Natural killer cell treated with Interleukin-12 subunit alpha and Interleukin-12 subunit beta and Interleukin-15 and Interleukin-18, amount 100 ng/mL, for 72 hours (primary cell): ENCODE results near the gene MAFF. TPM values are rescaled to one million over a fixed set of nuclear protein-coding genes. Genes with fewer than 3 reads are reported as not detected.

ENCODE experiments used
- ATAC-seq, 2 donors: fragments of 150-1000 bp; cut with Tn5 transposase in 1 of 2; sonication (Bioruptor Pico), chemical (Tn5 transposase) in 1 of 2; 2 replicates each; pipeline ENCODE4 v1.10.0; 2021
- DNase-seq: peaks from one replicate; pipeline ENCODE4 v3.0.0; 2022; ENCODE audit warnings: low spot score
- H3K27ac Mint-ChIP-seq, 2 donors: 1 replicate in 1 of 2; 2 replicates in 1 of 2; pipeline ENCODE4 v1.8.0; 2022; ENCODE audit warnings: mixed read lengths in 2 of 2, mild to moderate bottlenecking in 1 of 2, moderate library complexity in 1 of 2
- H3K27me3 Mint-ChIP-seq, 2 donors: 1 replicate in 1 of 2; 2 replicates in 1 of 2; pipeline ENCODE4 v1.8.0; 2022; ENCODE audit warnings: mixed read lengths in 2 of 2
- H3K36me3 Mint-ChIP-seq: one replicate; pipeline ENCODE4 v1.8.0; 2022; ENCODE audit warnings: mixed read lengths
- H3K4me1 Mint-ChIP-seq, 2 donors: 1 replicate in 1 of 2; 2 replicates in 1 of 2; pipeline ENCODE4 v1.8.0; 2022; ENCODE audit warnings: low read depth in 2 of 2, mixed read lengths in 2 of 2, mild to moderate bottlenecking in 1 of 2
- H3K4me3 Mint-ChIP-seq: one replicate; pipeline ENCODE4 v1.8.0; 2022; ENCODE audit warnings: mixed read lengths
- H3K9me3 Mint-ChIP-seq: 2 replicates; pipeline ENCODE4 v1.8.0; 2022; ENCODE audit warnings: mixed read lengths
- total RNA-seq, 2 donors: library from RNA; stranded (reverse); gene quantifications; one replicate each; pipeline ENCODE4 v1.2.3, GENCODE V29; 2022

Gene MAFF
- total RNA-seq, 2 donors from 2014 or later, result 19.7 to 43.0 TPM

DNA sequence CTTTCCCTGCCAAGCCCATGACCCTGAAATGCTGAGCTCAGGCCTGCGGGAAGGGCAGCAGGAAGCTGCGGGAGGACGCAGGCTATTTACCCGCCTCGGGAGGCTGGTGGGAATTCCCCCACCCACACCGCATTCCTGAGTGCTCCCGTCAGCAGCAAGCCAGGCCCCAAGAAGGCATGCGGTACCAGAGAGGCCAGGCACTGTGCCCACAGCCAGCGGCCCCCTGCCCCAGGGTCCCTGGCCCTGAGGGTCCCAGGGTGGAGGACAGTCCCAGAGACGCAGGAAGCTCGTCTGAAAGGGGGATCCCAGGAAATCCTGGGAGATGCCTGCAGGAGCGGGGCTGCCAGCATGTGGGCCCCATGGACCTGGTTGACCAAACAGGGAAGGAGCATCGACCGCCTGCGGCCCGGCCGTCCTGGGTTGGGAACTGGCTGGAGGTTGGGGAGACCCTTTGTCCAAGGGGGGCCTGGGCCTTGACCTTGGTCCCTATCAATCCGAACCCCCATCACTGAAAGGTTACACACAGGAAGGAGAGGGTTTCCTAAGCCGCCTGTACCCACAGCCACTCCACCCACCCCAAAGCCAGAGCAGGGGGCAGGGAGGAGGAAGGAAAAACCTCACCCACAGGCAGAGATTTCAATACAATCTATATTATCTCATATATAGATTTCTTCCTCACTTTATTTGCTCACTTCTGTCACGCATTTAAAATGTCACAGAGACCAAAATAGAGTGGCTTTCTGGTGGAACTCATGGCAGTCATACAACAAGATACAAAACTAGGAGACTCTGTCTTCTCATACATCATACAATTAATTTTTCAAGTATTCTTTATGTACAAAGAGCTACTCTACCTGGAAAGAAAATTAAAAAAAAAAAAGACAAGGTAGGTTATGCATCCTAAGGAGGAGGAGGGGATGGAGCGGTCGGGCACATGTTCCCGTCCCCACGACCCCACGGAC, 17.1 kb downstream of the MAFF start:
- ATAC-seq (no peak), DNase-seq (no peak)
- Mint-ChIP-seq H3K9me3 (no peaks in the 10 kb centered on the region), H3K4me3 (no peak overlapping the region), H3K27me3 (no peaks in the 10 kb centered on the region), H3K36me3 (no peaks in the 10 kb centered on the region), H3K4me1 (peaks cover 13 to 24% of the 10 kb centered on the region in 2 donors), H3K27ac (peak overlapping the region; percentile 28 to 57)

DNA sequence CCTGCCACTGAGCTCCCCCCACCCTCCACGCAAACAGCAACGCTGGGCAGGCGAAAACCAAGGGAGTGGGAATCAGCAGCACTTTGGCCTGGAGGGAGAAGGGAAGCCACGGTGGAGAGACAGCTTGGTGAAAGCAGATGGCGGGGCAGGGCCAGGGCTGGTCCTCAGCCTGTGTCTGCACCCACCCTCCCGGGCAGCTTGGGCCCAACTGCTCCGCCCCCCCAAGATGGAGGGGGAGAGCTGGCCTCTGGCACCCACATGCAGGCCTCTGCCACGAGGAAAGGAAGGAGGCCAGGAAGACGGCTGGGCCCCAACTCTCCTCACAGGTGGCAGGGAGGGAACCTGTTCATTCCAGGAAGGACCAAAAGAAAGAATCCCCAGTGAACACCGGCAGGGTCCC, 17.8 kb downstream of the MAFF start:
- H3K4me3 Mint-ChIP-seq, result no peak overlapping the region

DNA sequence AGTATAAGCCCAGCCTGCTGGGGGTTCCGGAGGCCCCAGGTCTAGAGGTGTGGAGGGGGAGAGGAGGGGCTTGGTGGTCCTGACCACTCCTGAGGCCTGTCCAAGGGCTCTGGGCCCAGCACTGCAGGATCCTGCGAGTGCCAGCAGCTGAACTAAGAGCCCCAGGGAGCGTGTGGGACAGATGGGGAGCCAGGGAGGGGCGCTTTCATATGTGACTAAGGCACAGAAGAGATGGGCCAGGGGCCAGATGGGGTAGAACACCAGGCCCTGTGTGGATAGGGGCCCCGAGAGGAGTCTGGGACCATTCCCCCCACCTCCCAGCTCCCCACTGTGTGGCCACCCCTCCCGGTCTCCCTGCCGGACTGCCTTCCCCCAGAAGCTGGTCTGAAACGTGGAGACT, 18.4 kb downstream of the MAFF start:
- ATAC-seq, result no peak
- no peaks in the 10 kb centered on the region for H3K36me3 Mint-ChIP-seq
- H3K4me1 Mint-ChIP-seq, result peaks cover 13 to 19% of the 10 kb centered on the region in 2 donors
- no peaks in the 10 kb centered on the region for H3K27me3 Mint-ChIP-seq
- H3K9me3 Mint-ChIP-seq, result no peaks in the 10 kb centered on the region
- DNase-seq, result no peak
- no peak overlapping the region for H3K4me3 Mint-ChIP-seq
- H3K27ac Mint-ChIP-seq, result peak overlapping the region in 1 of 2 donors; percentile 57

More for the DNA sequence above, 17.8 kb downstream of the MAFF start:
- Mint-ChIP-seq H3K9me3 (no peaks in the 10 kb centered on the region), H3K36me3 (no peaks in the 10 kb centered on the region), H3K27ac (peak overlapping the region; percentile 28 to 57), H3K27me3 (no peaks in the 10 kb centered on the region), H3K4me1 (peaks cover 13 to 23% of the 10 kb centered on the region in 2 donors)
- DNase-seq, result no peak
- no peak for ATAC-seq

DNA sequence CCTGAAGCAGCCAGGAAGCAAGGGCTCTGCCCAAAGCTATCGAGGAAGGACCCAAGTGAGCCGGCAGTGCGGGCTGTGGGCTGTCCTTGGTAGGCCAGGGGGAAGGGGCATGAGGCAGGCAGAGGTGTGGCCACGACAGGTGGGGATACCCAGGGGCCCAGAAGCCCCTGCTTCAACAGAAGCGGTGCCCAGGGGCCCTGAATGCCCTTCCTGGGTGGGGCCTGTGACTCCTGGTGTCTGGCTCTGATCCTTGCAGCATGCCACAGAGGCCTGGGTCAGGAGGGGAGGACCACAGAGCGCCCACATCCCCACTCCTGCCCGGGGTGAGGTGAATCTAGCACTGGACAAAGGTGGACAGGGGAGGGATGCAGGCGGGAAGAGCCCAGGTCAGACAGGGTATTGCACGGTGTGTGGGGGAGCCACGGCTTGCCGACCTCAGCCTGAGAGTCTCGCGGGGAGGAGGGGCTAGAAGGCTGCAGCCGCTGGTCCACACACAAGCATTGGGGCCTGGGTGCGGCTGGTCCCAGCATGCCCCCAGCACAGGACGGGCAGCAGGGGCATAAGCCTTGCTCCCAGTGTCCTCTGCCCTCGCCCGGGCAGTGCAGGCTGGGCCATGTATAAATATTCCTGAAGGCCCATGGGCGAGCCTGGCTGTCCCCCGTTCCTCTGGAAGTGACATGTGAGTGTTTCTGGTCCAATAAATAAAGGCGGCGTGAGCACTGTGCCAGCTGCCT, 19.0 kb downstream of the MAFF start:
- no peaks in the 10 kb centered on the region for H3K9me3 Mint-ChIP-seq
- no peaks in the 10 kb centered on the region for H3K36me3 Mint-ChIP-seq
- peak overlapping the region in 1 of 2 donors; percentile 57 for H3K27ac Mint-ChIP-seq
- H3K4me3 Mint-ChIP-seq, result no peak overlapping the region
- ATAC-seq (peak in 1 of 2 donors; percentile 21), DNase-seq (no peak)
- H3K4me1 Mint-ChIP-seq, result peaks cover 13 to 15% of the 10 kb centered on the region in 2 donors
- H3K27me3 Mint-ChIP-seq, result no peaks in the 10 kb centered on the region

DNA sequence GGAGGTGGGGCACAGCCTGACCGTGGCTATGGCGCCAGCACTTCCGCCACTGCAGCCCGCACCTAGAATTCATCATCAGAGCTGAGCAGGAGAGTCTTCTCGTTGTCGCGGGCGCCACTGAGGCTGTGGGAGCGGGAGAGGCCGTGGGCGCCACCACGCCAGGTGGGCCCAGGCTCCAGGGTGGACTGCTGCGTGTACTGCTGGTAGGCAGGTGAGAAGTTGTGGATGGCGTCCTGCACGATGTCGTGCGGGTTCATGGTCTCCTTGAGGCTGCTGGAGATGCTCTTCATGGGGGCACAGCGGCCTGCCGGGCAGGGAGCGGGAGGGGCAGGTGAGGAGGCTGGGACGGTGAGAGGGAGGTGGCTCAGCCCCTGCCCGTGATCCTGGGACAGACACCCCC, 19.6 kb downstream of the MAFF start:
- no peak for DNase-seq
- ATAC-seq, result no peak
- Mint-ChIP-seq H3K36me3 (no peaks in the 10 kb centered on the region), H3K9me3 (no peaks in the 10 kb centered on the region), H3K4me3 (no peak overlapping the region), H3K4me1 (peaks cover 13 to 14% of the 10 kb centered on the region in 2 donors), H3K27me3 (no peaks in the 10 kb centered on the region), H3K27ac (peak overlapping the region in 1 of 2 donors; percentile 45)

DNA sequence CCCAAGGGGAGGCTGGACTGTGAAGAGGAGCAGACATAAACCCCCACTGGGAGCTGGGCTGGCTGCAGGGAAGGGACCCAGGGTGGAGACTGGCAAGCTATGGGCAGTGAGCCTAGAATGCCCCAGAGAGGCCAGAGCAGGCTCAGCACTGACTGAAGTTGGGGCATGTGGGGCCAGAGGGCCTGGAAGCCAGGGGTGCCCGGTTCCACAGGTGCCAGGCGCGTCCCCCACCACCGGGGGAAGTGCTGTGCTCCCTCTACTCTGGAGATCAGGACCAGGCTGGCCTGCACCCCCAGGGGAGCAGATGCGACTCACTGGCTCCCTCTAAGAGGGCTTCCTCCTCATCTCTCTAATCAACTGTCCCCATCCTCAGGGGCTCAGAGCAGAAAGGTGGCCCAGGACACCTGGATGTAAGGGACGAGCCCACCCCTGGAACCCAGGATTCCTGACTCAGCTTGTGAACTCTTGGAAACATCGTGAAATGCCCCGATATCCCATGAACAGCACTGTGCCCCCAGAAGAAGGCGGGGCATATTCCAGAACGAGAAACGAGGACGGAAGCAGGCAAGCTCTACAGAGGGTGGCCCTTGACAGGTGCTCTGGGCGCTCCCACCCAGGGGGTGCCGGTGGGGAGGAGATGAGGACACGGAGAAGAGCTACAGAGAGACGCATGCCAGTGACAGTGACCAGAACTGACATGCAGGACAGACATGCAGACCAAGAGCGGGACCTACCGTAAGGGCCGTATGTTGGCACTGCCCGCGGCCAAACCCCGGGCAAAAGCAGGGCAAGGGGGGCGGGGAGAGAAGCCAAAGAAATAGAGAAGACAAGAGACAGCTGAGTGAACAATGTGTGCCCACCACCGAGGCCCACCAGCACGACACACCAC, 20.4 kb downstream of the MAFF start:
- Mint-ChIP-seq H3K4me3 (no peak overlapping the region), H3K27ac (no peak overlapping the region), H3K4me1 (peaks cover 12 to 13% of the 10 kb centered on the region in 2 donors), H3K9me3 (no peaks in the 10 kb centered on the region), H3K36me3 (no peaks in the 10 kb centered on the region), H3K27me3 (no peaks in the 10 kb centered on the region)
- ATAC-seq (no peak), DNase-seq (no peak)

DNA sequence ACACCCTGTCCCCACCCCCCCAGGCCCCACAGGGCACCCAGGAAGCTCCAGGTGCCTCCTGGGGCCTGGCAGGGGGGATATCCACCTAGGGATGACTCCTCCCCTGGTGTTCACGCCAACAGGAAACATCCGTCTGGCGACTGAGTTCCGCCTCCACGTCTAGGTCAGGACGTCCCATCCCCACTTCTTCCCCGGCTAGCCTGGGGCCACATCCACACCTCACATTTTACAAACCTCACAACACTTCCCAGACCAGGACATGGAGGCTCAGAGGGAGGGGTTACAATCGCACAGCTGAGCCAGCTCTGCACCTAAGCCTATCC, 21.0 kb downstream of the MAFF start:
- no peaks in the 10 kb centered on the region for H3K27me3 Mint-ChIP-seq
- no peak for DNase-seq
- H3K27ac Mint-ChIP-seq, result no peak overlapping the region
- no peaks in the 10 kb centered on the region for H3K36me3 Mint-ChIP-seq
- ATAC-seq, result no peak
- peaks cover 12 to 13% of the 10 kb centered on the region in 2 donors for H3K4me1 Mint-ChIP-seq
- H3K9me3 Mint-ChIP-seq, result no peaks in the 10 kb centered on the region
- no peak overlapping the region for H3K4me3 Mint-ChIP-seq

DNA sequence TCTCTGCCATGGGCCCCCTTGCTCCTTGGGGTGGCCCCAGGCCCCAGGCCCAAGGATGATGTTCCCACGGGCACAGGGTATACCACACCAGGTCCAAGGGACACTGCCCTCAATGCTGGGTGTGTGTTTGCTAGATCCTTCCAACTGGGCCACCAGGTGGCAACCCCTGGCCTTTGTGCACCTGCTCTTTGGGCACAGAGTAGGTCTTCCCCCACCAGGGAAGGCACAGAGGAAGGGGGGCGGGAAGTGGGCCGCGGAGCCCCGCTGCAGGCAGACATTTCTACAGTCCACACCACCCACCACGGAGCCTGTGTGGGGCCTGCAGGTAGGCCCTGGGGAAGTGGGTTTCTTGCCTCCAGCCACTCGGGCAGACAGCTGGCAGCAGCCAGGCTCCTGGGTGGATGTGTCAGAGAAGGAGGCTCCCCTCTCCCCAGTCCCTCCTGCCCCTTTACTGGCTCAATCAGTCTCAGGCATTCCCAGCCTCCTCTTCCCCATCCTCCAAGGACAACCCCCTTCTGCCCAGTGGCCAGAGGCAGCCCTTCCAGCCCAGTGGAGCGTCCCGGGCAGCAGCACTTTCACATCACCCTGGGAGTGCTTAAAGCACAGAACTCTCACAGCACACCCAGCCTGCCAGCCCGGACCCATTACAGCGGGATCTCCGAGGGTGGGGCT, 21.6 kb downstream of the MAFF start:
- ATAC-seq (no peak), DNase-seq (no peak)
- Mint-ChIP-seq H3K9me3 (no peaks in the 10 kb centered on the region), H3K27ac (no peak overlapping the region), H3K4me1 (peaks cover 6 to 7% of the 10 kb centered on the region in 2 donors), H3K4me3 (no peak overlapping the region), H3K27me3 (no peaks in the 10 kb centered on the region), H3K36me3 (no peaks in the 10 kb centered on the region)

DNA sequence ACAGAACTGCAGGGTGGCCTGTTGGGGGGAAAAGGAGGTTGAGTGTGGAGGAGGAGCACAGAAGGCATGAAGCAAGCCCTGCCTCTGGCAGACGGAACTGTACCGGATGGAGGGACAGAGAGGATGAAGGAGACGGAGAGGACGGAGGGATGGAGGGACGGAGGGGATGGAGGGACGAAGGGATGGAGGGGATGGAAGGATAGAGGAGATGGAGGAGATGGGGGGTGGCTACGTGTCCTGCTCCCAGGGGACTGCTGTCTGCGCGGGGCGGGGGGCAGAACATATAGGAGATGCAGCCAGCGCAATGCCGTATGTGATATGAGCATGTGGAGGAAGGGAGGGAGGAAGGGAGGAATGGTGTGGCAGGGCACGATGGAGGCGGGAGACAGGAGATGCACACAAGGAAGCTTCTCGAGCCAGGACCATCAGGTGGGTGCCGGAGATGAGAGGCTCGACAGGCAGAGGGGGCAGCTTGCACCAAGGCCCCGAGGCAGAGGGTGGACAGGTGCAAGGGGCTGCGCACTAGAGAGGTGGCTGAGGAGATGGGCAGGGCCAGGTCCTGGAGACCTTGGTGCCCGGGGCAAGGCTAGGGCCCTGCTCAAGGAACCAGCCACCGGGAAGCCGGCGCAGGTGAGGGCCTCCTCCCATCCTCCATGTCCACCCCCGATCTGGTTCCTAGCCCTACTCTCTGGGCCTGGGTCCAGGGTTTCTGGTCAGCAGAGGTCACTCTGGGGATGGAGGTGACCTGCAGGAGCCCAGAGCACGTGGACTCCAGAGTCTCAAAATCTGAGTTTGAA, 25.3 kb downstream of the MAFF start:
- Mint-ChIP-seq H3K27ac (peak overlapping the region in 1 of 2 donors; percentile 56), H3K27me3 (no peaks in the 10 kb centered on the region), H3K4me3 (no peak overlapping the region), H3K4me1 (peaks cover 15 to 20% of the 10 kb centered on the region in 2 donors), H3K36me3 (no peaks in the 10 kb centered on the region), H3K9me3 (no peaks in the 10 kb centered on the region)
- no peak for ATAC-seq
- no peak for DNase-seq

DNA sequence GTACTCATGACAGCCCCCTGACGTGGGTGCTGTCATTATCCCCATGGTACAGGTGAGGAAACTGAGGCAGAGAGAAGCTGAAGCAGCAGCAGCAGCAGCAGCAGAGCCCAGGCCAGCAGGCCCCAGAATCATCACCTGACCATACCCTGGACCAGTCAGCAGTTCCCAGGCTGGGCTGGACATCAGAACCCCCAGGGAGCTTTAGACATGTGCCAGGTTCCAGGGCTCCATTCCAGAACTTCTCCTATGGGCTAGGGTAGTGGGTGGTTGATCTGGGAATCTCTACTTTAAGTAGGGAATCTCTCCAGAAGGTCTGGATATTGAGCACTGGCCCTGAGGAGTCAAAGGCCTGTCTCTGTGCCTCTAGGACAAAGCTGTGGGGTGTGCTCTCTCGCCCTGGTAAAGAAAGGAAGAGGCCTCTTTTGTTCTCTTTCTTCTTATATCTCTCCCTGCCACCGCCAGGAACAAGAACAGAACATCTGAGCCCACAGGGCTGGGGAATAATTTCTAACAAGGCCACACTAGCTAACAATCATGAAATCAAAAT, 26.6 kb downstream of the MAFF start:
- Mint-ChIP-seq H3K9me3 (no peaks in the 10 kb centered on the region), H3K36me3 (no peaks in the 10 kb centered on the region), H3K4me3 (no peak overlapping the region), H3K27ac (peak overlapping the region; percentile 57 to 60), H3K4me1 (peaks cover 15 to 20% of the 10 kb centered on the region in 2 donors), H3K27me3 (no peaks in the 10 kb centered on the region)
- DNase-seq, result no peak
- no peak for ATAC-seq

DNA sequence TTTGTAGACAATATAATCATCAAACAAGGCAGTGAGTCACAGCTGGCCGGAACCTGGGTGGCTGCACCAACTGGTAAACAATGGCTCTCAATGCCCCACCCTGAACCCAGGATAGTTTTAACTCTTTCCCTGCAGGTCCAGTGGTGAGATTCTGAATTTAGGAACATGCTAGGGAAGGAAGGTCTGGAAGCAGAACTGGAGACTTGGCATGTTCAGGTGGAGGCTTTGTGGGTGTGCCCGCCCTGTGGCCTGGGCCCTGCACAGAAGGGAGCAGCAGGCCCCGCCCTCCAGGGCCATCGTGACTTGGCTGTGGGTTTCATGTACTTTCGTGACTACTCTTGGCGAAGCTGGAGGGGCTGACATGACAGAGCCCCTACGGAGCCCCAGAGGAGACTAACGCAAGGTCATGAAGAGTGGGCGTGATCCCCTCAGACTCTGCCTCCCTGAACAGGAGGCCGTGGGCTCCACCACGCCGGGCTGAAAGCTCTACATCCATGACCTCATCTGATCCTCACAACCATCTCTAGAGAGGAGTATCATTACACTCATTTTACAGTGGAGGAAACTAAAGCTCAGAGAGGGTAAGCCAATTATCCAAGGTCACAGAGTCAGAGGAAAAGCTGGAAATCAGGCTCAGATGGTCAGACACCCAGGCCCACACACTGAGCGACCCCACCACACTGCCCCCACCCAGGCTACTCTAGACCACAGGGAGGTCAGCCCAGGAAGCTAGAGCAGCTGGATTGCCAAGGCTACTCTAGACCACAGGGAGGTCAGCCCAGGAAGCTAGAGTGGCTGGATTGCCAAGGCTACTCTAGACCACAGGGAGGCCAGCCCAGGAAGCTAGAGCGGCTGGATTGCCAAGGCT, 27.3 kb downstream of the MAFF start:
- peak in 1 of 2 donors; percentile 7 for ATAC-seq
- Mint-ChIP-seq H3K4me3 (no peak overlapping the region), H3K27ac (peak overlapping the region; percentile 57 to 60), H3K4me1 (peaks cover 15 to 20% of the 10 kb centered on the region in 2 donors), H3K27me3 (no peaks in the 10 kb centered on the region), H3K9me3 (no peaks in the 10 kb centered on the region), H3K36me3 (no peaks in the 10 kb centered on the region)
- DNase-seq, result no peak
